Fibroblast of skin of right quadriceps (primary cell): ENCODE measurements around the gene DAP.
A peak's percentile ranks its signal among the peaks of the same experiment; 100 is the strongest.
"Not testable (repeated sequence)": the region's sequence is repeated elsewhere in the genome, so short reads cannot be mapped to it uniquely, and the experiment has no call there.

Source experiments
- DNase-seq: peaks from one replicate; pipeline ENCODE4 v3.0.0-alpha.2; 2013

DAP gene

DNA sequence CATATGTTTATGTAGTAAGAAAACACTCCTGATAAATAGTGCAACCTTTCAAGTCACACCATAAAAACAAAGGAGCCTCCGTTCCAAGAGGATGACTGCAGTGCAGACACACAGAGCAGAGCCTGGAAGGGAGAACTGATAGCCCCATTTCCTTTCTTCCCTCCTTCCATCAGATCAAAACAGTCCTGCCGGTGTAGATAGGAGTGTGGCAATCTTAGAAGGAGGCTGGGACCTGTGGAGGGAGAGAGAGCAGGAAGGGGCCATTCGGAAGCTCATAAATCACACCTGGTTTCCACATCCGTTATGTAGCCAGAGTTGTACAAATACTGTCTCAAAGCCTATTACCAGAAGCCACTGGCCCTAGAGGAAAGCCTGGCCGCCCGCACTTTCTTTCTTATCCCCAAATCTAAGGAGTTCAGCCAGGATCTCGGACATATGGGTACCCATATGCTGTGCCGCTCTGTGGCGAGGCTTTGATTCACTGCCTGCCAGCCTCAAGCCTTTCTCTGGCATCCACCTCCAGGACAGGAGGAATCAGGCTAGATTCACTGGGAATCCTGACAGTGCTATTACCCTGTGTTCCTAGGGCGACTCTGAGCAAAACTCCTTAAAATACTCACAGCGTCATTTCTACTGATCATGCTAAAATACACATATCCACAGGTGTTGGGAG, 26.9 kb downstream of the DAP start:
- no peak for DNase-seq

DNA sequence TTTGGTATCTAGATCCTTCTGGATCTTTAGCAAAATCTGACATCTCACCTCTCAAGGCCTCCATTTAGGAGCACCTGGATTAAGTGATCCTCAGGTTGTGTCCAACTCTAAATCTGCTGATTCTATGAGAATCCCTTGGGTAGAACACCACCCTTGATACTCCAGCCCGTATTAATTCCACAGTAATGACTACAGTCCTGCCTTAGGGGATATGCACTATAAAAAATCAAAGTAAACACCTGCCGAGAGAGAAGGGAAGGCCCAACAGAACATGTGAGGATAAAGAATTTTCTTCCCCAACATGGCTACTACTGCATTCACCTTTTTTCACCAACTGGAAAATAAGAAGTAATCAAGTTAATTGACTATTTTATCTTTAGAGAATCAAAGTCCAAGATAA, 27.6 kb downstream of the DAP start:
- DNase-seq = no peak

DNA sequence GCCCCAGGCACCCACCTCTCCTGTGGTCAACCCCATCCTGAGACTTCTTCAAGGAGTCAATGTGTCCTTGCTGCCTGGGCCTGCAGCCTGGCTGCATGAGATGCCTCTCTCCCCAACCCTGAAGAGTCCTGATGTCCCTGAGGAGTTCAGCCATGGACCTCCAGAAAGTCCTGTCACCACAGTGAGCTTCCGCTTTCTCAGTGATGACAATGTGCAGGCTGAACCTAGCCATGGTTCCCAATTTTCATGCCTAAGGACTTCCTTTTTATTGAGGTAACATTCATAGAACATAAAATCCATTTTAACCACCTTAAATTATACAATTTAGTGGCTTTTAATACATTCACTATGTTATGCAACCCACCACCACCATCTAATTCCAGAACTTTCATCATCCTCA, 29.1 kb downstream of the DAP start:
- no peak for DNase-seq

DNA sequence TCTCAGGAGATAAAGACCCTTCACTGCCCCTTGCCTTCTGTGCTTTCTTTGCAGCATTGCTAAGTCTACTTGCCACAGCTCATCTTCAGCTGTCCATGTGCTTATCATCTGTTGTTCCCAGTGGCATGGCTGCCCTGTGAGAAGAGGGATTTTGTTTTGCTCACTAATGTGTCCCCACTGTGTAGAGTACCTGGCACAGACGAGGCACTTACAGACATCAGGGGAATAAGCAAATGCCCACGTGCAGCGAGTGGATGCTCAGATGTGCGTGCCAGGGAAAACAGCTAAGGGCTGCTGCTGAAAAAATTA, 31.0 kb downstream of the DAP start:
- no peak for DNase-seq

DNA sequence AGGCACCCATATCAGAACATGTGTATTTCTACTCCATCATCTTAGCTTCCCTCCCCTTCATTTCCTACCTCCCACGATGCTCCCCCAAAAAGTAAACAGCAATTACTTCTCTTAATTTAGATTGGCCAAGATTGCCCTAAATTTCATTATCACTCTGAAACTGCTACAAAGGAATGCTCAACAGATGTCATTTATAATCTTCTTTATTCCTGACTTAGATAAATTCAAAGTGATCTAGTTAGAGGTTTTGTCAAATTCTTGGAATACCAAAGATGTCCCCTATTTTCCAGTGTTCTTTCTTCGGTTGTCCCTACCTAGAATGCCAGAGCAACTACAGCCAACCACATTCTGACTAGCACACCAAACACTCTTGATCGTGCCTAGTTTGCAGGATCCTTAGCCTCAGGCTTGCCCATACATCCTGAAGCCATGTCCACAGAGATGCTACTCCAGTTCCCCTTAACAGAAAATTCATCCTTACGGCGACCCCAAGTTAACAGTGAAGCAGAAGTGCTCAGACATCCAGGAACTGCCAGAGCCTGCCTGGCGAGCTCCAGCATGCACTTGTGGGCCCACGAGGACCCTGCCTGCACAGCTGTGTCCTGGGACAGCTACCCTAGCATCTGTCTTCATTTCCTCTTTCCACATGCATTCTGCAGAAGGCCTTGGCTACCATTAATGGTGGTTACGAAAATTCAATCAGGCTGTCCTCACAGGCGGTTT, 31.6 kb downstream of the DAP start:
- DNase-seq = peak; percentile 17

DNA sequence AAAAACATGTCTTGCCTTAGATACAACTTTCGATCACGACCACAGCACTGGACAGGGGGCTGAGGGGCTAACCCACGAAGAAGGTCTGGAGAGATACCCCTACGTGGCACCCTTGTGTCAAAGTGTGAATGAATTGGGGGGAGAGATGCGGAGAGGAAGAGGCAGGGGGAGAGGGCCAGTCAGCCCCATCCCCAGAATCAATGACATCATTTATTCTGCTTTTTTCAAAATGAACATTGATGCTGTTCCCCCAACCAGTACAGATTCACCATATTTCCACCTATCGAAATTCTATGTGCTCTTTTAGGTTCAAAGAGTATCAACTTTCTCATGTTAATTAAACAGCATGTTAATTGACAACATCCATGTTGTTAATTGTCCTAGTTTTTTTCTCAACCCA, 32.4 kb downstream of the DAP start:
- DNase-seq = no peak

DNA sequence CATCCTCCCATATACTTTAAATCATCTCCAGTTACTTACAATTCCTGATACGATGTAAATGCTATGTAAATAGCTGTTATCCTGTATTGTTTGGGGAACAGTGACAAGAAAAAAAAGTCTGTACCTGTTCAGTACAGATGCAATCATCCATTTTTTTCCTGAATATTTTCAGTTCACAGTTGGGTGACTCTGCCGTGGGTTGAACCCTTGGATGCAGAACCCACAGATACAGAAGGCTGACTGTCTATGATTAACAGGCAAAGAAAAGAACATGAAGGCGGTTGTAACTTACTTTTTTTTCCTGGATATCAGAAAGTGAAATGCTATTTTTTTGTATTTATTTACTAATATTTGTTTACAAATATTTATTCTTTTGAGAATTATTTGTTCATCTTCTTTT, 33.2 kb downstream of the DAP start:
- no peak for DNase-seq

DNA sequence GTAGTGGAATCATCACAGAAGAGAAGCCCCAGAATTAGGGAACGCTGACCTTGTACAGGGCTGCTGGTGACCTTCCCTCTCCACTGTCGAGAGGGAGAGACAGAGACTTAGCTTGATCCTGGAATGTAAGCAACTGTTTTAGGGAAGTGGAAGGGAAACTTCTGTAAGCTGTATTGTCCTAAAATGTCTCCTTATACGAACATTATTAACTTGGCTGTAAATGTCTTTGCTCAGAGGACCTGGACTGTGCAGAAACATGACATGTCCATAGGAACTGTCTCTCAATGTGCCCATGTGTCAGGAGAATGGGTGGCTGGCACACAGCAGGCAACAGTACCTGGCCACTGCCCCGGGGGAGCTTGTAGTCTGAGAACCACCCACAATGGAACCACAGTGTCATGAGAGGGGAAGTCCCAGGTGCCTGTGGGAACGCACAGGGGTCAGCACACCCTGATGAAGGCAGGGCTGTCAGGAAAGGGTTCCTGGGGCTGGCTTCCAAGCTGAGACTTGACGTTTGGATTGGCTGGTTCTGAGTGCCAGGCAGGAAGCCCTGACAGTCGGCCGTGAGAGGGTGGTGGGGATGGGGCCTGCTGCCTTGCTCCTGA, 34.0 kb downstream of the DAP start:
- no peak for DNase-seq

DNA sequence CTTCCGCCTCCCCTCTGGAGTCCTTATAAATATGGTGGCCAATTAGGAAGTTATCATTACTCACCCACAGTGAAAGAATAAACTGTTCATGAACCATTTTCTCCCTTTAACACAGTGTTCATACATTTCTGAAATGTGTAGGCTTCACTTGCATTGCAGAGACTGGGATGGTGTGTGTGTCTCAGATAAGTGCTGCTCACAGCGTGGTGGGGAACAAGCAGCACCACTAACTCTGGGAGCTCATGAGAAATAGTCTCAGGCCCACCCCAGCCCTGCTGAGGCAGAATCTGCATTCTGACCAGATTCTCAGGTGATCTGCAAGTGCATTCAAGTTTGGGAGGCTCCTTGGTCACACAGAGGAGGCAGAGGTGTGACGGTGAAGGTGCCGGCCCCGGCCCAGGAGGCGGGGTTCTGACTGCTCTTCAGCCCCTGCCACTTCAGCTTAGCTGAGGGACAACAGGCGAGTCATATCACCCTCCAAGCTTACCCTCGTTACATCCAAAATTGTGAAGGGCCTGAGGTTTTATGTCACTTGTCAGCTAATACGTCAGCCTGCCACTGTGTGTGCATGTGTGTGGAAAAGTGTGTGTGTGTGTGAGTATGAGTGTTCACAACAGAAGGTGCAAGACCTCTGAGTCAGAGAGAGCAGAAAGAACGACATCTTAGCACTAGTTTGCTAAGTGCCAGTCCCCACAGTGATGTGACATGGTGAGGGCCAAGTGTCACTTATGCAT, 34.7 kb downstream of the DAP start:
- DNase-seq = no peak

DNA sequence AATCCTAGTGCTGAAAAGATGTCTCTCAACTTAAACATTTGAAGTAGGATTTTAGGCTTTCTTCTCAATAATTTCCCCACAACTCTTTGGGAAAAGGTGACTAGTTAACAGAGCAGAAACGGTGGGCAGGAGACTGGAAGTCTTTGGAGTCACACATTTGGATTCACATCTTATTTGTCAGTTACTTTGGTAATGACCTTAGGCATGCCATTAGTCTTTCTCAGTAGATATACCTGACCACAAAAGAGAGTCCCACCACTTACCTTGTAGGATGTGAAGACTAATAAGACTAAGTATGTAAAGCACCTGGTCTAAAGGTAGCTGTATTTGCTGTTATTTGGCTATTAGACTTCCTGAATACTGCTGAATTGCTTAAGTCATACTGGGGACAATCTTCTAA, 35.4 kb downstream of the DAP start:
- DNase-seq = no peak

DNA sequence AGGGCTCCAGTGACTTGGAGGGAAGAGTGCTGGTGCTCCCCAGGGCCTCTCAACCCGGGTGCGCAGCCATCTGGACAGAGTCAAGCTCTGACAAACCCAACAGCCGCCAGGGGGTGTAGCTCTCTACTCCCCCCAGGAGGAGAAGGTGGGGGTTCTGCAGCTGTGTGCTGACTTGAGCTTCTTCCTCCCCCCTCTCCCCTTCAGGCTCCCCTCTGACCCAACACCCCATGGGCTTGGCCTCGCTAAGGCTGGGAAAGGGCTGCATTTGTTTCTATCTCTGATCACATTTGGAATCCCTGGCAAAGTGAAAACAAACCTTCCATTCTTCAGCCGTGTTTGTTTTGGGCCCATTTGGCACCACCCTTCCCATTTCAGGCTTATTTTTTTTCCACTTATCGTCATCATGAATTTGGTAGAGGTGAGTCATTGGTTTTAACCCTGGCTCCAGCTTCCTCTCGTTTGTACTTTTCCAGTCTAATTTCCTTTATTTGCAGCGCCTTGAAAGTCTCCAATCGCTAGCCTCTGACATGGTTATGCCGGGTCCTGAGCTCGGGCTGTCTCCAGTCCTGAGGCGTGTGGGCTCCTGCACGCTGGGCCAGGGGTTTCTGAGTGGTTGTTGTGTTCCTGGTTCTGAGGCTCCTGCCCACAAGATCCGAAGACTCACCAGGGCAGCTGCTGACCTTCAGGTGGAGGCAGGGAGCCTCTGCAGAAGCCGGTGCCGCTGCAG, 36.1 kb downstream of the DAP start:
- peak; percentile 61 for DNase-seq

DNA sequence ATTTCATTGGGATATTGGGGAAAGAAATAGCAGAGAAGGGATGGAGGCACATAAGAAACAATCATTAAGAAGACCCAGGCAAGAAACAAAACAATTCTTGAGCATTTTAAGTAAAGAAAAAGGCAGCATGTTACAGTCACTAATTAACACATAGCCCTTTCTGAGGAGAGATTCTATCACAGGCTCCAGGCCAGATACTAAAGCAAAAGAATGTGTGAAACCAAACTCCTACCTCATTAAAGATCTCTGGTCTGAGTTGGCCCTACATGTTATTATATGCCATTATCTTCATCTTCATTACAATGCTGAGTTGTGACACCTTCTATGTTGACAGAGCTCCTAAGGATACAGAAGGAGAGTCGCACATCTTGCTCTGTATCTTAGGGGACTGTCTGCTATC, 37.5 kb downstream of the DAP start:
- no peak for DNase-seq

DNA sequence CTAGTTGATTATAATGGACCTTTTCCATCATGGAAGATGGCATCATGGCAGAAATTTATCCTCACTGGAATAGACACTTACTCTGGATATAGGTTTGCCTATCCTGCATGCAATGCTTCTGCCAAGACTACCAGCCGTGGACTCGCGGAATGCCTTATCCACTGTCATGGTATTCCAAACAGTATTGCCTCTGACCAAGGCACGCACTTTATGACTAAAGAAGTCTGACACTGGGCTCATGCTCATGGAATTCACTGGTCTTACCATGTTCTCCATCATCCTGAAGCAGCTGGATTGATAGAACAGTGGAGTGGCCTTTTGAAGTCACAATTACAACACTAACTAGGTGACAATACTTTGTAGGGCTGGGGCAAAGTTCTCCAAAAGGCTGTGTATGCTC, 40.3 kb downstream of the DAP start:
- DNase-seq = not testable (repeated sequence)

DNA sequence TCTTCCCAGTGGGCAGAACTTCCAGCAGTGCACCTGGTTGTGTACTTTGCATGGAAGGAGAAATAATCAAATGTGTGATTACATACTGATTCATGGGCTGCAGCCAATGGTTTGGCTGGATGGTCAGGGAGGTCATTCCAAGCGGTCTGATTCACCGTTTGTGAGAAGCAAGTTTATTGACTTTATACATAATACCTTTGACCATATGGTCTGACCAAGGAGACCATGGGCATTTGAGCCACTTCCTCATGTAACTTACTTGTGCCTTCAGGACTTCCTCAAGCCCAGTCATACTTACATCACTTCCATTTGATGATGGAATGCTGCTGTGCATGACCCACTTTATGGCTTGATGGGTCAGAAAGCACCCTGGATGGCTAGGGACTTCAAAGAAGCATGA, 41.1 kb downstream of the DAP start:
- peak; percentile 57 for DNase-seq

DNA sequence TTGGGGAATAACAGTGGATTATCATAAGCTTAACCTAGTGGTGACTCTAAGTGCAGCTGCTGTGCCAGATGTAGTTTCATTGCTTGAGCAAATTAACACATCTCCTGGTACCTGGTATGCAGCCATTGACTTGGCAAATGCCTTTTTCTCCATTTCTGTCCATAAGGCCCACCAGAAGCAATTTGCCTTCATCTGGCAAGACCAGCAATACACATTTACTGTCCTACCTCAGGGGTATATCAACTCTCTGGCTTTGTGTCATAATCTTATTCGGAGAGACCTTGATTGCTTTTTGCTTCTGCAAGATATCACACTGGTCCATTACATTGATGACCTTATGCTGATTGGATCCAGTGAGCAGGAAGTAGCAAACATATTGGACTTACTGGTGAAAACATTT, 42.4 kb downstream of the DAP start:
- not testable (repeated sequence) for DNase-seq

DNA sequence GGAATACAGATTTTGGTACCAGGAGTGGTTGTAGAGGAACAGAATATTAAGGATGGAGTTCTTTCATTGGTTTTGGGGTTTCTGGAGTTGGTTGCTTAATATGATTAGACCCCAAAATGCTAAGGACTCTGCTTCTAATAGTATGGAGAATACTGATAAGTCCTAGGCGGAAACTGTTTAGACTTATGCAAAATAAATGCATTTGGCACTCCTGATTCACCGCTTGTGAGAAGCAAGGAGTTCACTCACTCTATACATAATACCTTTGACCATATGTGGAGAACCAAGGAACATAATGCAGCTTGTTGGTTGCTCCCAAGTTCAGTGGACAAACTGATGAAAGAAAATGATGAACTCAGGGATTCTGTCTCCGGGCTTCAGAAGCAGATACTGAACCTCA, 44.2 kb downstream of the DAP start:
- not testable (repeated sequence) for DNase-seq

DNA sequence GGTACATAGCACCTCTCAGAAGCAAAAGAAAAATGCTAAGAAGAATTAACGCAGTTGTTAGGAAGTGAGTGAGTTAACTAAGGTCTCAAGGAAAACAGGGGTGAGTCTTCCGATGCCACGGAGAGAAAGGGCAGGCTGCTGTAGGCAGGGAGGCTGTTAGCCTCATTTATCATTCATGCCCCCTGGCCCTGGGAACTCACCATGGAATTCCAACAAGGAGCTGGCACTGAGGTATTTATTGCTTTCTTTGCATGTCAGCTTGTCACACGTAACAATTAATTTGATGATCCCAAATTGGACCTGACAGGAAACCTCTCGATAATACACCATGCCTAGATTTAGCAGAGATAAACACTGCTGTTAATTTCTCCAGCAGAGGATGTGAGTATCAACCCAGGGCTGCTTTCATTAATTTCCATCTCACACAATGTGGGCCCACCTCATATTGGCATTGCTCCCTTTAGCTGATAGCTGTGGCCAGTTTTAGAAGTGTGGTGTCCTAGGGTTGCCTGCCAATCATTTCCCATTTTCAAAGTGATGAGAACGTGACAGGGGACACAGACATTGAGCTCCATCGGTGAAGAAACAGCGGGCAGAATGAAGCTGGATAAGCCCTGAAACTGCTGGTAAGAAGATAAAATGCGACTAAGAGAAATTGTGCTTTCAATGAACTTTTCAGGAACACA, 45.3 kb downstream of the DAP start:
- no peak for DNase-seq

DNA sequence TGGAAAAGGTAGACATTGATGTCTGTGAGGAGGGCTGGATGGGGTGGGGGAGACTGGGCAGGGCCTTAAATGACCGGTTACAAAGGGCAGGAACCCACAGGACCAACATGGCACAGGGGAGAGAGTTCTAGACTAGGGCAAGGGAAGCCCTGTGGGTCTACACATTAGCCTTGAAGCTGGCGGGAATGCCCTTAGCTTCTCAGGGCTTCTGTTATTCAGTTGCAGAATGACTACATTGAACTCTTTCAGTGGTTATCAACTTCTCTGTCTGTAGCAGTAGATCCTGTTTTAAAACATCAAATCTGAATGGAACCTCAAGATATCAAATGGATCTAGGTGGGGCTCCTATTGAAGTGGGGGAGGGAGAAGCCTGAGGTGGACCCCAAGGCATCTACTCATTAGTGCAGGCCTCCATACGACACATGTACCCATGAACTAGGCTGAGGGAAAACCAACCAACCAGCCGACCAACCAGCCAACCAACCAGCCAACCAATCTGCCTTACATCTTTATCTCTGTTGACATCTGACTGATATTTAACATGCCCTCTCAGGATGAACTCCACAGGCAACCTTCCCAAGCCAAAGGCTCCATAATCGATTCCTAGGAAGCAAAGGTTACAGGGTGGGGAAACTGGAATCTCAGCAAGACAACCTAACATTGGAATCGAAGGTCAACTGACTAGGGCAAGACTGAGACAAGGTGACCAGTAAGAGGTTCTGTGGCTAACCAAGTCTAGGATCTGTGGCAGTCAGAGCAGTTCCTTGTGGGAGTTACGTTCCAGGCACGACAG, 48.3 kb downstream of the DAP start:
- no peak for DNase-seq

DNA sequence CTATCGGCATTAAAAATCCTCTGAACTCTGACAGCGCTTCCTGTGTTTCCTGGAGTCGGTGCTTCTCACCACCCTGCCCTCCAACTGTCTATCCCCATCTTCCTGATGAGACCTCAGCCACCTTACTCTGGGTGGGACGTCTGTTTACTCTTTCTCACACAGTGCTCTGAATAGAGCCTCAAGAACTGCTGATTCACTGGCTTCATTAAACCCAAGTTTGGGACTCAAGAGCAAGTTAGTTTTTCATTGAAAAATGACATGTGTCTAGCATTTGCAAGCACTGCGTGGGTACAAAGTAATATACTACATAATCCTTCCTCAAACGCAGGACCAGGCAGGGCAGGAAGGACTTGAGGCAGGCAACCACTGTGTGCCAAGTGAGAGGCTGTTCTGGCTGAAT, 49.5 kb downstream of the DAP start:
- DNase-seq = no peak

DNA sequence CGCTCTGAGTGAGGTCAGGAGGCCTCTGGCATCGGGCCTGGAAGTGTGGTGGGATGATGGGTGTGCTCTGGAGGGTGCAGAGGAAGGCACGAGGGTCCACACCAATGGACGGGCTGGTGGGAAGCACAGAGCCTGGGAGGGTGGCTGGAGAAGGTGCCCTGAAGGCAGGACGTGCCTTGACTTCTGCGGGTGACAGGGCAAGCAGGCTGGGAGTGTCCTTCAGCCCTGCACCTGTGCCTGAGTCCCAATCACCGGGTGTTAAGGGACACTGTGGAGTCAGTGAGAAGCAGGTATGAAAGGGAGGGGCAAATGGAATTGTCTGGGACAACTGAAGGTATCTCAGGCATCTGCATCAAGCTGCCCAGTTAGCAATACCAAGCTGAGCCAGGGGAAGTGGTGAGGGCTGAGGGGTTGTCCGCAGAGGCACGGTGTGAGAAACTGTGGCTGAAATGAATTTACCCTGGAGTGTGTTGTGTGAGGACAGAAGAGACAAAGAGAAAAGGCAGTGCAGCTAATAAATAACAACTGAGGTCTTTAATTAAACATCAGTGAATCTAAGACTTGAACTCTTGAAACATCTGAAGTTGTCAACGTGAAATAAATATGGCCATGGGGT, 50.4 kb downstream of the DAP start:
- no peak for DNase-seq

DNA sequence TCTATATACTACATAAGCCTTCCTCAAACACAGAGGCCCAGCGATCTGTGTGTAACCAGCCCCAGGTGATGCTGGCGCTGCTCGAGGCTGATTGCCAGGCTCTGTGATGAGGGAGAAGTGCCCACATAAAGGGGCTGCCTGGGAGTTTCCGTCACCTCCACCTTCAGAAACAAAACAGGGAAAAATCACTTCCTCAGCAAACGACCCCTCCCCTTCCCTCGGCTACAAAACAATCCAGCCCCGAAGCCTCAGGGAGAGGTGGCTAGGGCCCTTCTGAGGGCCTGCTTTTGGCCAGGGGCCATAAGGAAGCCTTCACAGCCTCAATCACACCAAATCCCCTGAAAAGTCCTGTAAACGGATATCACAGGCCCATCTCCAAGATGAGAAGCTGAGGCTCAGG, 51.1 kb downstream of the DAP start:
- no peak for DNase-seq
